HG03064 (cell line): ENCODE measurements around the gene OR56B4.
"Not testable (repeated sequence)": the region's sequence is repeated elsewhere in the genome, so short reads cannot be mapped to it uniquely, and the experiment has no call there.

Experiments
- ATAC-seq: cut with Tn5 transposase; IDR thresholded peaks from one replicate; pipeline ENCODE4 v1.9.1; 2021; ENCODE audit warnings: low read depth; ENCODE audit not compliant: unreplicated experiment

Gene OR56B4

DNA sequence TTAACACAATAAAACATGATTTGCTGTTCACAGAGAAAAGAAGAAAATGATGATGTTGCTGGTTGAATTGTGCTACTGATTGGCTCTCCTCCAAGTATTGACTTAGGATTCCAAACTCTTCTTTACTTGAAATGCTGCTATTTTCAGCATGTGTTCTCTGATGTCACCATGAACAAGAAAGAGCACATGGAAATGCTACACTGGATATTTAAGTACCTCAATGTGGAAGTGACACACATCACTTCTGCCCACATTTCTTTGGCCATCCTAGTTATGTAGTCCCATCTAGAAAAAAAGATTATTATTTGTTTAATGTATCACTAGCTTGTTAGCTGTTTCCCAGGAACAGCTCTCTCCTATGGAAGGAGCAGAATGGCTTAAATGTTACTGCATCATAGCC is 35.5 kb downstream of the OR56B4 start:
- ATAC-seq: no peak

DNA sequence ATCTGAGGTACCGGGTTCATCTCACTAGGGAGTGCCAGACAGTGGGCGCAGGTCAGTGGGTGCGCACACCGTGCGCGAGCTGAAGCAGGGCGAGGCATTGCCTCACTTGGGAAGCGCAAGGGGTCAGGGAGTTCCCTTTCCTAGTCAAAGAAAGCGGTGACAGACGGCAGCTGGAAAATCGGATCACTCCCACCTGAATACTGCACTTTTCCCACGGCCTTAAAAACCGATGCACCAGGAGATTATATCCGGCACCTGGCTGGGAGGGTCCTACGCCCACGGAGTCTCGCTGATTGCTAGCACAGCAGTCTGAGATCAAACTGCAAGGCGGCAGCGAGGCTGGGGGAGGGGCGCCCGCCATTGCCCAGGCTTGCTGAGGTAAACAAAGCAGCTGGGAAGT is 36.3 kb downstream of the OR56B4 start:
- not testable (repeated sequence) for ATAC-seq

DNA sequence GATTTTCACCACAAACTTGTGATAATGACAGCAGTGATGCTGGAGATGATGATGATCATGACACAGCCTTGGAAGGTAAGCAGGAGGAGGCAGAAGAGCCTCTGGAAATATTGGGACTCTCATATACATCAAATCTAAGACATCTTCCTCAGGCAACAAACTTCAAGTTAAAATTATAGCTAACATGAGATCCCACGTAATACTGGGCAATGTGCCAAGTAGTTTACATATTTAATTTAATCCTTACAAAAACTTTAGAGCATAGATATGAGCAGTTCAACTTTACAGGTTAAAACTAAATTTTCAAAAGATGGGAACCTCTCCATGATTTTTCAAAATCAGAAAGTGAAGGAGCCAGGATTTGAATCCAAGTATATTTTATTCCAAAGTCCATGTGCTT is 43.6 kb downstream of the OR56B4 start:
- no peak for ATAC-seq

DNA sequence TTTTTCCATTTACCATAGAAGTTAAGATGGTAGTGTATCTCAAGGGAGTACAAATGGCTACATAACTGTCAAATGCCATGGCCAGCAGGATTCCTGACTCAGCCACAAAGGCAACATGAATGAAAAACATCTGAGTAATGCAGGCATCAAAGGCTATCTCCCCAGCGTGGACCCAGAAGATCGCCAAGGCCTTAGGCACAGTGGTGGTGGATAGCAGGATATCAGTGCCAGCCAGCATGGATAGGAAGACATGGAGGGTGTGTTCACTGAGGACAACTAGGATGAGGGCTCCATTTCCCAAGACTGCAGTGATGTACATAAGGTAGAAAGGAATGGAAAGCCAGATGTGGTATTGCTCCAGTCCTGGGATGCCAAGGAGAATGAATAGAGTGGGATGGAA is 44.6 kb downstream of the OR56B4 start:
- ATAC-seq: no peak

DNA sequence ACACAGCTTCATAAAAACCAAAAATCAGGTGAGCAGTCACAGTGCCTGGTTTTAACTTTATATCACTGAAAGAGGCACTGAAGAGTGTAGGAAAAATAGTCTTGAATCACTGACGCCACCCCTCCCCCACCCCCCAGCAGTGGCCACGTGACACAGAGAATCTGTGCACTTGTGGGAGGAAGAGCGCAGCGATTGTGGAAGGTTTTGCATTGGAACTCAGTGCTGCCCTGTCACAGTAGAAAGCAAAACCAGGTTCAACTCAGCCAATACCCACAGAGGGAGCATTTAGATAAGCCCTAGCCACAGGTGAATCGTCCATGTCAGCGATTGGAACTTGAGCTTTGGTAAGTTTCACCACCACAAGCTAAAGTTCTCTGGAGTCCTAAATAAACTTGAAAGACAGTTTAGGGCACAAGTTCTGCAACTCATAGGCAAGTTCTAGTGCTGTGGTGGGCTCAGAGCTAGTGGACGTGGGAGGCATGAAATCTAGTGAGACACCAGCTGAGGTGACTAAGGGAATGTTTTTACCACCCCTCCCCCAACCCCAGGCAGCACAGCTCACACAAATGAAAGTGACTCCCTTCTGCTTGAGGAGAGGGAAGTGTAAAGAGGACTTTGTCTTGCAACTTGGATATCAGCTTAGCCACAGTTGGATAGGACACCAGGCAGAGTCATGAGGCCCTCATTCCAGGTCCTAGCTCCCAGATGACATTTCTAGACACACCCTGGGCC is 49.3 kb downstream of the OR56B4 start:
- no peak for ATAC-seq
